H1 (cell line): ENCODE results near the gene INIP. TPM values are rescaled to one million over a fixed set of nuclear protein-coding genes. Genes with fewer than 3 reads are reported as not detected.
A peak's percentile ranks its signal among the peaks of the same experiment; 100 is the strongest.

ENCODE experiments used
- CEBPB ChIP-seq: IDR thresholded peaks from 2 replicates; pipeline ENCODE4 v1.6.1; 2012; ENCODE audit warnings: low read depth, low read length
- GTF2F1 ChIP-seq: IDR thresholded peaks from 2 replicates; pipeline ENCODE4 v1.6.1; 2012; ENCODE audit warnings: low read depth, low read length, improper control_type of control experiment, borderline replicate concordance
- HDAC2 ChIP-seq, 2 experiments: fragments of 300-600 bp in 1 of 2; sonication (generic) in 1 of 2; IDR thresholded peaks; 2 replicates each; pipeline ENCODE4 v1.6.1; 2011 to 2012; ENCODE audit warnings: low read depth in 2 of 2, low read length in 2 of 2, mild to moderate bottlenecking in 2 of 2, moderate library complexity in 2 of 2, borderline replicate concordance in 1 of 2, inconsistent platforms in 1 of 2
- JUN ChIP-seq: IDR thresholded peaks from 2 replicates; pipeline ENCODE4 v1.6.1; 2011; ENCODE audit warnings: low read depth, mild to moderate bottlenecking, improper control_type of control experiment, low read length
- POLR2AphosphoS5 ChIP-seq: IDR thresholded peaks from 2 replicates; pipeline ENCODE4 v1.6.1; 2011; ENCODE audit warnings: low read depth, low read length
- RBBP5 ChIP-seq: IDR thresholded peaks from 2 replicates; pipeline ENCODE4 v1.7.1; 2012; ENCODE audit warnings: low read depth, mild to moderate bottlenecking, inconsistent platforms, low read length, moderate library complexity, borderline replicate concordance
- SIRT6 ChIP-seq: IDR thresholded peaks from one replicate; pipeline ENCODE4 v1.7.1; 2012; ENCODE audit warnings: low read length, inconsistent platforms
- SP1 ChIP-seq: IDR thresholded peaks from 2 replicates; pipeline ENCODE4 v1.6.1; 2011; ENCODE audit warnings: low read depth, low read length
- ZNF274 ChIP-seq: IDR thresholded peaks from 2 replicates; pipeline ENCODE4 v1.7.0; 2012; ENCODE audit warnings: low read length, borderline replicate concordance; ENCODE audit errors: extremely low read depth
- polyA plus RNA-seq, 7 experiments: library from polyadenylated mRNA; depleted of rRNA in 3 of 7; stranded (reverse) in 5 of 7; unstranded in 2 of 7; fragments of >200 nt in 5 of 7; fragments of 200-250 nt in 2 of 7; gene quantifications; 1 replicate in 5 of 7; 2 replicates in 1 of 7; 4 replicates in 1 of 7; pipeline versions ENCODE4 v1.2.1 to v1.2.3, GENCODE V29; 2011 to 2013; ENCODE audit warnings: missing spikeins in 2 of 7, mixed read lengths in 2 of 7
- total RNA-seq: library from RNA; stranded (reverse); fragmentation: NEBNext Ultra II Directional; extraction: Animal tissue kit (Norgen Biotek cat#: 25700); gene quantifications from 2 replicates; pipeline ENCODE4 v1.2.1, GENCODE V29; 2021
- TF ChIP-seq, protein P1 (sequence below): IDR thresholded peaks from 2 replicates; pipeline ENCODE4 v1.6.1; 2012; ENCODE audit warnings: low read length, inconsistent platforms
- TF ChIP-seq, protein P2 (sequence below): IDR thresholded peaks from 2 replicates; pipeline ENCODE4 v1.6.1; 2012; ENCODE audit warnings: inconsistent platforms
- TF ChIP-seq, protein P3 (sequence below), 3 experiments: IDR thresholded peaks; 1 replicate in 2 of 3; 2 replicates in 1 of 3; pipeline versions ENCODE4 v1.5.1 to v1.6.1; 2011; ENCODE audit warnings: low read length in 3 of 3, mild to moderate bottlenecking in 3 of 3, inconsistent platforms in 2 of 3, low read depth in 1 of 3, moderate library complexity in 1 of 3; ENCODE audit not compliant: insufficient read depth in 1 of 3; ENCODE audit errors: control extremely low read depth in 1 of 3
- TF ChIP-seq, protein P4 (sequence below): IDR thresholded peaks from 2 replicates; pipeline ENCODE4 v1.6.1; 2011; ENCODE audit warnings: low read depth, mild to moderate bottlenecking, low read length; ENCODE audit not compliant: insufficient read depth

Gene INIP
- total and polyA plus RNA-seq, 2 of the 8 experiments (the other 6 are each of a cell fraction or from before 2014, with no cell fraction given): 10.7 to 18.3 TPM

DNA sequence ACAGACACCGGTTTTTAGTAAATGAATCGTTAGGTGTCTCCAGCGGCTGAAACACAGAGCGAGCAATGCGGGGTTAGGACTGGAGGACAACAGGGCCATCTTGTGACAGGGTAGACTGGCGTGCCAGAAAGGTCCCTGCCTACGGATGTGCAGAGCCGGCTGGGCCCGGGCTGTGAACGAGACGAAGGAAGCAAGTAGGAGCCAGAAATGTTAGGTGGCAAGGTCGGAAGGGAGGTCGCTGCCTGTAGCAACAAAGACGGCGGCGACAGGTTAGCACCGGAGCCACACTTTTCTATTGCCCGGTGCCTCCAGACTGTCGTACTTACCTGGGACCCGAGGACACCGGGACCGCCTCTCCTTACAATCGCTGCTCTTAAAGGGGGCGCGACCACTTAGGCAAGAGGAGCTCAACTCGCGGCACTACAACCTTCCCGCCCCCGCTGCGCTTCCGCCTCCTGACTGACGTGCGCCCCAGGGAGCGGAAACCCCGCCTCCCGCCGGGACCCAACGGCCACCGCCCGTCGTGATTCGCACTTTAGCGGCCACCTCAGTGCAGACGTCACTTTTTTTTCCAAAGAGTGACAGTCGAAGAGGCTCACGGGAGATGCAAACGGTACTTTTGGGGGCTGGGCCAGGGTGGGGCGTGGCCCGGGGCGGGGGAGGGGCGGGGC, at the start of gene INIP (continued):
- TF ChIP-seq, protein P1, sequence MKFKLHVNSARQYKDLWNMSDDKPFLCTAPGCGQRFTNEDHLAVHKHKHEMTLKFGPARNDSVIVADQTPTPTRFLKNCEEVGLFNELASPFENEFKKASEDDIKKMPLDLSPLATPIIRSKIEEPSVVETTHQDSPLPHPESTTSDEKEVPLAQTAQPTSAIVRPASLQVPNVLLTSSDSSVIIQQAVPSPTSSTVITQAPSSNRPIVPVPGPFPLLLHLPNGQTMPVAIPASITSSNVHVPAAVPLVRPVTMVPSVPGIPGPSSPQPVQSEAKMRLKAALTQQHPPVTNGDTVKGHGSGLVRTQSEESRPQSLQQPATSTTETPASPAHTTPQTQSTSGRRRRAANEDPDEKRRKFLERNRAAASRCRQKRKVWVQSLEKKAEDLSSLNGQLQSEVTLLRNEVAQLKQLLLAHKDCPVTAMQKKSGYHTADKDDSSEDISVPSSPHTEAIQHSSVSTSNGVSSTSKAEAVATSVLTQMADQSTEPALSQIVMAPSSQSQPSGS: peak; percentile 93
- TF ChIP-seq POLR2AphosphoS5 (peak; percentile 74), SIRT6 (no peak), JUN (no peak), HDAC2 (IDR thresholded peaks at IDR 0.05; ENCODE audit: borderline replicate concordance in 1 of 2, low read depth in 2 of 2, low read length in 2 of 2) (peak in 1 of 2 experiments; percentile 26; a peak in 1 of 4 replicates), RBBP5 (peak; percentile 66; the same call in 1 of the 2 replicates), ZNF274 (no peak), SP1 (no peak), GTF2F1 (no peak), CEBPB (peak; percentile 26; the same call in 1 of the 2 replicates)
- TF ChIP-seq, protein P2, sequence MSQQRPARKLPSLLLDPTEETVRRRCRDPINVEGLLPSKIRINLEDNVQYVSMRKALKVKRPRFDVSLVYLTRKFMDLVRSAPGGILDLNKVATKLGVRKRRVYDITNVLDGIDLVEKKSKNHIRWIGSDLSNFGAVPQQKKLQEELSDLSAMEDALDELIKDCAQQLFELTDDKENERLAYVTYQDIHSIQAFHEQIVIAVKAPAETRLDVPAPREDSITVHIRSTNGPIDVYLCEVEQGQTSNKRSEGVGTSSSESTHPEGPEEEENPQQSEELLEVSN: peak; percentile 68; the same call in 1 of the 2 replicates
- TF ChIP-seq, protein P3, sequence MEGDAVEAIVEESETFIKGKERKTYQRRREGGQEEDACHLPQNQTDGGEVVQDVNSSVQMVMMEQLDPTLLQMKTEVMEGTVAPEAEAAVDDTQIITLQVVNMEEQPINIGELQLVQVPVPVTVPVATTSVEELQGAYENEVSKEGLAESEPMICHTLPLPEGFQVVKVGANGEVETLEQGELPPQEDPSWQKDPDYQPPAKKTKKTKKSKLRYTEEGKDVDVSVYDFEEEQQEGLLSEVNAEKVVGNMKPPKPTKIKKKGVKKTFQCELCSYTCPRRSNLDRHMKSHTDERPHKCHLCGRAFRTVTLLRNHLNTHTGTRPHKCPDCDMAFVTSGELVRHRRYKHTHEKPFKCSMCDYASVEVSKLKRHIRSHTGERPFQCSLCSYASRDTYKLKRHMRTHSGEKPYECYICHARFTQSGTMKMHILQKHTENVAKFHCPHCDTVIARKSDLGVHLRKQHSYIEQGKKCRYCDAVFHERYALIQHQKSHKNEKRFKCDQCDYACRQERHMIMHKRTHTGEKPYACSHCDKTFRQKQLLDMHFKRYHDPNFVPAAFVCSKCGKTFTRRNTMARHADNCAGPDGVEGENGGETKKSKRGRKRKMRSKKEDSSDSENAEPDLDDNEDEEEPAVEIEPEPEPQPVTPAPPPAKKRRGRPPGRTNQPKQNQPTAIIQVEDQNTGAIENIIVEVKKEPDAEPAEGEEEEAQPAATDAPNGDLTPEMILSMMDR (IDR thresholded peaks at IDR 0.05; ENCODE audit: control extremely low read depth in 1 of 3, insufficient read depth in 1 of 3, low read depth in 1 of 3, low read length in 3 of 3): peak in 1 of 3 experiments; percentile 5; a peak in 2 of 4 replicates
- TF ChIP-seq, protein P4, sequence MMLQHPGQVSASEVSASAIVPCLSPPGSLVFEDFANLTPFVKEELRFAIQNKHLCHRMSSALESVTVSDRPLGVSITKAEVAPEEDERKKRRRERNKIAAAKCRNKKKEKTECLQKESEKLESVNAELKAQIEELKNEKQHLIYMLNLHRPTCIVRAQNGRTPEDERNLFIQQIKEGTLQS: no peak
- TF ChIP-seq, all 59 proteins: peak for 20
